GM21737 (cell line): ENCODE measurements around the gene SERTM2.

Experiments
- ATAC-seq: cut with Tn5 transposase; IDR thresholded peaks from one replicate; pipeline ENCODE4 v1.9.1; 2021; ENCODE audit warnings: mild to moderate bottlenecking, moderate library complexity; ENCODE audit not compliant: unreplicated experiment

SERTM2 gene

DNA sequence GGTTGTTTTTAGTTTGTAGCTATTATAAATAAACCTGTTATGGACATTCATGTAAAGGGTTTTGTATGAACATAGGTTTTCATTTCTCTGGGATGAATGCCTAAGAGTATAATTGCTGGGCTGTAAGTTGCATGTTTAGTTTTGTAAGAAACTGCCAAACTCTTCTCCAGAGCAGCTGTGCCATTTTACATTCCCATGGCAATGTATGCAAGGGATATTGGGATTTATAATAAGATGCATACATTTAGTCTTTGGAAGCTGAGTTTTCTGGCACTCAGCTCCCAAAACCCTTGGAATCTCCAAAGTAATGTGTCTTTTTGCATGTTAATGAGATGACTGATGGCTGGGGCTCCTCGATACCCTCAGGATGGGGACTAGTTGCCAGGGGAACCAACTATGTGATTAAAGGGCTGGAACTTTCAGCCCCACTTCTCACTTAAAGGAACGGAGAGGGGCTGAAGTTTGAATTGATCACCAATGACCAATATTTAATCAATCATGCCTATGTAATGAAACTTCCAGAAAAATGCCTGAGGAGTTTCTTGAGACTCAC lies 44.0 kb downstream of the SERTM2 start:
- ATAC-seq, result no peak

DNA sequence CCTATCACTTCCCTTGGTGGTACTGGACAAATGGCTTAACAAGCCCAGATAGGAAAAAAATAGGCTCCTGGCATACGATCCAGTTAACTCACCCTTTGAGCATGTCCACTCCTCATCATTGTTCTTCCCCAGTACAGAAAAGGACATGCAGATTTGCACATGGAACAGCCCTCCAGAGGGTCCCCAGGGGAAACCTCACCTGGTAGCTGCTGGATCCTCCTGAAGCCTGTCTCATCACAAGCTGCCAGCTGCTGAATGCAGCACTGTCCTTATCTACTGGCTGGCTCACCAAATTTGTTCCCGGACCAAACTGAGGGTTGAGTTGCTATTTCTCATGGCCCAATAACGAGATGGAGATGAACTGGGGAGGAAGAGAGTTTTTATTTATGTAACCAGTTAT lies 49.4 kb downstream of the SERTM2 start:
- no peak for ATAC-seq

DNA sequence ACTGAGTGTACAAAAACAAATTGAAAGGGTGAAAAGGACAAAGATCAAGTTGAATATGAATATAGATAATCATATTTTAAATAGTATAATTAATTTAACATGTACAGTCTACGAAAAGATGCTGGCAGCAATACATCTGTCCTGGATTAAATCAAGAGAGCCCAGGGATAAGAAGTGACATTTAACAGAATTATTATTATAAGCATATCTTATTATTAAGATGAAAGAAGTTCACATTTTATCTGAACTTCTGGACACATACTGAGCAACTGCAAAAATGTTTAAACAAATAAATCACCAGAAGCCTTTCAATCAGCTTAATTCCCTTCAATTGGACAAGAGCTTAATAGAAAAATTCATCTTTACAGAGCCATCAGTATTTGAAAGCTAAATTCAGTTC lies 50.4 kb downstream of the SERTM2 start:
- no peak for ATAC-seq

DNA sequence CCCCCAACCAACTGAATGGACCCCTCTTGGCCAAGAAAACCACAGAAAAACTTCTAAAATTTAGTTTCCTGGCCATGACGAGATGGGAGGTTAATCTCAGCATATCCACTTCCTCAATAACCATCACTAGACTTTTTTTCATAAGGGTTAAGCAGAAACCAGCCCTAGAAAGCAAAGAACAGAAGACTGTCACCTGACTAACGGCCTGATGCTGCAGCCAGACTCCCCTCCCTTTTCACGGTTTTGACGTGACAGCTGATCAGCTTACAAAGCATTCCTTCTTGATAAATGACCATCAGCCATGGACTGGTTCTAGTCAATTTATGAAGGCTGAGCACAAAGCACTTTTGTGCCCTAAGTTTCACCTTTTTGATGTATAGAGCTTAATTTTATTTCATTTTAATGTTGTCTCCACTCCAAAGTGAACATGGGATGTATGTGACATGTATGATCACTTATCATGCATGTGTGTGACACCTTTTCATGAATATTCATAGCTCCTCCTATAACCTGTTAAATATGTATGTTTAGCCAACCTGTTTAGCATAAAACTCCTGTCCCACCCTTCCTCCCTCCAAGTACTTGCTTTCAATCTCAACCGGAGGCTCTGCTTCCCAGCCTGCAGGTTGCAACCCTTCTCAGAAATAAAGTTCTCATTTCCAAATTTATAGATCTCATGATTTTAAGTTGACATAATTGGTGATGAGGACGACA lies 56.3 kb downstream of the SERTM2 start:
- no peak for ATAC-seq

DNA sequence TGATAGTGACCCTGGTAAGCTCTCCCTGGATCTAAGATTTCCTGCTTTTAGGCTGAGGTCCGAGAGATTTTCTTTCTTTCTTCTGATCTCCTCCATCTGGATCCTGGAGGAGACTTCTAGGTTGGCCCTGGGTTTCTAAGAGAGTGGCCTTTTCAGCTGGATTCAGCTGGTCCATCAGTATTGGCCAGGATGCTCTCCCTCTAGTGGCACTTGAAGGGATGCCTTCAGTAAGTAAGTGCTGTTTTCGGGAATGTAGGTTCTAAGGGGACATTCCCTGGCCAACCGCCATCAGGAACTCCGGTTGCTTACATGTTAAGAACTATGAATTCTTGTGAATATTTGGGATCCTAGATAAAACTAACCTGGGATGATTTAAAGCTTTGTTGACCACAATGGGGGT lies 56.9 kb downstream of the SERTM2 start:
- no peak for ATAC-seq

DNA sequence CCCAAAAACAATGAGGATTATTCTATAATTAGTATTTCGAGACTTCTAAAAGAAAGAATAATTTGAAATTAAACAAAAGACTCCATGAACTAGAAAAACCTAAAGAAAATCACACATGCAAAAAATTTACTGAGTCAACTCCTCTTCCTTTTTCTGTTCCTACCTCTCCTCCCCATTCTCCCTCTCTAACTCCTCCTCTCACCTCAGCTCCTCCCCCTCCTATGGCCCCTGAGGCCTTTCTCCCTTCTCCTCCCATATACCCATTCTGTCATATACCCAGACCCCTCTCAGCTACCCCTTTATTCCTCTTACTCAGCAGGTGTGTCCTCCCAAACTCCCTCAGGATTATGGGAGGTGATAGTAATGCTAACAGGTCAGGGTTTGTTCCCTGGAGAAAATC lies 57.4 kb downstream of the SERTM2 start:
- no peak for ATAC-seq
